H1 (cell line): ENCODE data around the gene CREB3L1. TPM values are rescaled to one million over a fixed set of nuclear protein-coding genes. Genes with fewer than 3 reads are reported as not detected.

ENCODE experiments used
- ATF3 ChIP-seq: IDR thresholded peaks from 2 replicates; pipeline ENCODE4 v1.6.1; 2011; ENCODE audit warnings: low read depth, mild to moderate bottlenecking, low read length; ENCODE audit not compliant: insufficient read depth
- CBX5 ChIP-seq: fragments of 300-800, 300-1000 bp; sonication (generic); IDR thresholded peaks from 2 replicates; pipeline ENCODE4 v1.7.1; 2016; ENCODE audit warnings: antibody characterized with exemption, low read length, low read depth
- CTBP2 ChIP-seq: IDR thresholded peaks from 2 replicates; pipeline ENCODE4 v1.7.0; 2011; ENCODE audit warnings: borderline replicate concordance, mild to moderate bottlenecking, moderate library complexity, mixed read lengths, low read length; ENCODE audit not compliant: insufficient read depth, insufficient read length
- FOSL1 ChIP-seq: IDR thresholded peaks from 2 replicates; pipeline ENCODE4 v1.6.1; 2011; ENCODE audit warnings: mild to moderate bottlenecking, low read depth, low read length, moderate library complexity; ENCODE audit not compliant: insufficient read depth
- GTF2F1 ChIP-seq: IDR thresholded peaks from 2 replicates; pipeline ENCODE4 v1.6.1; 2012; ENCODE audit warnings: low read depth, low read length, improper control_type of control experiment, borderline replicate concordance
- JUND ChIP-seq: IDR thresholded peaks from 2 replicates; pipeline ENCODE4 v1.6.1; 2011; ENCODE audit warnings: mild to moderate bottlenecking, improper control_type of control experiment, low read length
- MAX ChIP-seq: IDR thresholded peaks from 2 replicates; pipeline ENCODE4 v1.6.1; 2012; ENCODE audit warnings: inconsistent platforms
- POLR2A ChIP-seq, 2 experiments: IDR thresholded peaks; 1 replicate in 1 of 2; 2 replicates in 1 of 2; pipeline ENCODE4 v1.6.1; 2011; ENCODE audit warnings: low read depth in 2 of 2, low read length in 2 of 2, mild to moderate bottlenecking in 2 of 2; ENCODE audit errors: control extremely low read depth in 1 of 2
- RXRA ChIP-seq: IDR thresholded peaks from 2 replicates; pipeline ENCODE4 v1.6.1; 2011; ENCODE audit warnings: low read depth, mild to moderate bottlenecking, low read length, moderate library complexity; ENCODE audit not compliant: insufficient read depth
- SP1 ChIP-seq: IDR thresholded peaks from 2 replicates; pipeline ENCODE4 v1.6.1; 2011; ENCODE audit warnings: low read depth, low read length
- SRF ChIP-seq: IDR thresholded peaks from 2 replicates; pipeline ENCODE4 v1.6.1; 2011; ENCODE audit warnings: mild to moderate bottlenecking, low read depth, low read length, moderate library complexity
- TCF12 ChIP-seq: IDR thresholded peaks from 2 replicates; pipeline ENCODE4 v1.6.1; 2011; ENCODE audit warnings: low read depth, mild to moderate bottlenecking, low read length
- ZNF274 ChIP-seq: IDR thresholded peaks from 2 replicates; pipeline ENCODE4 v1.7.0; 2012; ENCODE audit warnings: low read length, borderline replicate concordance; ENCODE audit errors: extremely low read depth
- polyA plus RNA-seq, 7 experiments: library from polyadenylated mRNA; depleted of rRNA in 3 of 7; stranded (reverse) in 5 of 7; unstranded in 2 of 7; fragments of >200 nt in 5 of 7; fragments of 200-250 nt in 2 of 7; gene quantifications; 1 replicate in 5 of 7; 2 replicates in 1 of 7; 4 replicates in 1 of 7; pipeline versions ENCODE4 v1.2.1 to v1.2.3, GENCODE V29; 2011 to 2013; ENCODE audit warnings: missing spikeins in 2 of 7, mixed read lengths in 2 of 7
- total RNA-seq: library from RNA; stranded (reverse); fragmentation: NEBNext Ultra II Directional; extraction: Animal tissue kit (Norgen Biotek cat#: 25700); gene quantifications from 2 replicates; pipeline ENCODE4 v1.2.1, GENCODE V29; 2021

The CREB3L1 gene
- total and polyA plus RNA-seq, 2 of the 8 experiments (the other 6 are each of a cell fraction or from before 2014, with no cell fraction given): 4.1 to 12.7 TPM

GRCh38 chr11:46308631-46309419 is 31.4 kb downstream of the CREB3L1 start (continued):
- TF ChIP-seq ZNF274 (no peak), CTBP2 (no peak), RXRA (no peak), POLR2A (IDR thresholded peaks at IDR 0.05; ENCODE audit: control extremely low read depth in 1 of 2, low read depth in 2 of 2, low read length in 2 of 2) (no peak), FOSL1 (no peak), TCF12 (no peak), SRF (no peak), GTF2F1 (no peak), SP1 (no peak), MAX (peak; percentile 51; the same call in 1 of the 2 replicates), JUND (no peak), ATF3 (no peak), CBX5 (no peak)
